ENCODE measurements around the gene EFS.

- TF ChIP-seq CTCF (IDR thresholded peaks at IDR 0.05) = no peak
- TF ChIP-seq POLR2A (IDR thresholded peaks at IDR 0.05) = no peak
Observed at GRCh38 chr14:23388996-23389395, 24.0 kb upstream of the EFS start.

All from testis (tissue), 2 donors.